HepG2 (cell line): Measurements from ENCODE around the gene BAHCC1. TPM values are rescaled to one million over a fixed set of nuclear protein-coding genes. Genes with fewer than 3 reads are reported as not detected.

Experiments
- ATAC-seq: fragments of 200-7000 bp; cut with Tn5 transposase; 3 replicates; pipeline ENCODE4 v1.9.1; 2020; ENCODE audit warnings: mild to moderate bottlenecking, moderate library complexity
- BruUV-seq: library from RNA; stranded (reverse); fragments of 400-500 nt; replicated peaks from 2 replicates; lab custom pipeline; 2021; lab: Mats Ljungman, UMichigan
- CTCF ChIA-PET: fragments of 300-600 bp; formaldehyde crosslinking; extraction: SDS; loops from one replicate; lab custom pipeline; 2021; ENCODE audit warnings: low total read pairs, inconsistent platforms, low intra/inter-chr PET ratio; lab: Yijun Ruan, JAX
- POLR2A ChIA-PET: fragments of 350-600 bp; sonication (Branson Sonifier 250); formaldehyde crosslinking; loops from one replicate; lab custom pipeline; 2020; ENCODE audit warnings: antibody characterized with exemption, inconsistent platforms; lab: Yijun Ruan, JAX
- DNase-seq: peaks from one replicate; pipeline ENCODE4 v3.0.0-alpha.2; 2015; ENCODE audit warnings: low spot score
- FAIRE-seq: peaks from 3 replicates; lab custom pipeline; 2011; peaks lifted over from hg19 to GRCh38; lab: Jason Lieb, UNC
- H2AFZ ChIP-seq: one replicate; pipeline ENCODE4 v1.6.1; 2011; ENCODE audit warnings: low read length, inconsistent platforms
- H3K27ac ChIP-seq: fragments of 300-600 bp; 3 replicates; pipeline ENCODE4 v1.8.0; 2011; ENCODE audit warnings: mixed run types, mild to moderate bottlenecking, mixed read lengths, low read length, inconsistent platforms; ENCODE audit not compliant: insufficient read depth; ENCODE audit errors: extremely low read length
- H3K27me3 ChIP-seq, 2 experiments: fragments of 200-600 bp in 1 of 2; 2 replicates in 1 of 2; 3 replicates in 1 of 2; pipeline versions ENCODE4 v1.6.0 to v1.8.0; 2011; ENCODE audit warnings: low read length in 2 of 2, mild to moderate bottlenecking in 2 of 2, moderate library complexity in 2 of 2, inconsistent platforms in 1 of 2; ENCODE audit not compliant: insufficient read depth in 2 of 2, control insufficient read depth in 1 of 2
- H3K36me3 ChIP-seq, 2 experiments: fragments of 200-600 bp in 1 of 2; replicated peaks in 1 of 2; 2 replicates in 1 of 2; 3 replicates in 1 of 2; pipeline versions ENCODE4 v1.5.1 to v1.8.0; 2011; ENCODE audit warnings: low read length in 2 of 2, inconsistent platforms in 1 of 2; ENCODE audit not compliant: insufficient read depth in 2 of 2, control insufficient read depth in 1 of 2
- H3K4me1 ChIP-seq: 2 replicates; pipeline ENCODE4 v1.5.1; 2012; ENCODE audit warnings: low read length, inconsistent platforms; ENCODE audit not compliant: insufficient read depth
- H3K4me2 ChIP-seq: 2 replicates; pipeline ENCODE4 v1.6.0; 2011; ENCODE audit warnings: low read depth, low read length, inconsistent platforms
- H3K4me3 ChIP-seq, 3 experiments: fragments of 200-600 bp in 1 of 3; sonication (generic), shearing (Covaris generic) in 1 of 3; replicated peaks in 1 of 3; 2 replicates each; pipeline ENCODE4 v1.5.1; 2011 to 2016; ENCODE audit warnings: low read length in 3 of 3, inconsistent platforms in 2 of 3, low read depth in 2 of 3, mild to moderate bottlenecking in 2 of 3, control low read depth in 1 of 3, mixed read lengths in 1 of 3; ENCODE audit not compliant: insufficient read depth in 1 of 3
- H3K79me2 ChIP-seq: one replicate; pipeline ENCODE4 v1.6.1; 2011; ENCODE audit warnings: low read length, inconsistent platforms; ENCODE audit not compliant: insufficient read depth
- H3K9ac ChIP-seq: 2 replicates; pipeline ENCODE4 v1.6.0; 2011; ENCODE audit warnings: mild to moderate bottlenecking, low read depth, low read length, inconsistent platforms; ENCODE audit not compliant: insufficient read depth
- H3K9me3 ChIP-seq: 2 replicates; pipeline ENCODE4 v1.5.1; 2012; ENCODE audit warnings: mild to moderate bottlenecking, low read length
- H4K20me1 ChIP-seq: 2 replicates; pipeline ENCODE4 v1.6.0; 2011; ENCODE audit warnings: inconsistent platforms, mild to moderate bottlenecking, low read length, moderate library complexity; ENCODE audit not compliant: insufficient read depth
- FOXM1 ChIP-seq: sonication (generic); formaldehyde crosslinking; IDR thresholded peaks from 2 replicates; pipeline ENCODE4 v1.5.0; 2020; ENCODE audit warnings: missing genetic modification reagents
- HOXA5 ChIP-seq: sonication (generic); formaldehyde crosslinking; IDR thresholded peaks from 2 replicates; pipeline ENCODE4 v1.4.0; 2020; ENCODE audit warnings: missing genetic modification reagents
- SP140L ChIP-seq: sonication (generic); formaldehyde crosslinking; IDR thresholded peaks from 2 replicates; pipeline ENCODE4 v1.4.0; 2020; ENCODE audit warnings: missing genetic modification reagents, borderline replicate concordance
- TFDP2 ChIP-seq: sonication (generic); formaldehyde crosslinking; IDR thresholded peaks from 2 replicates; pipeline ENCODE4 v1.4.0; 2020; ENCODE audit warnings: missing genetic modification reagents
- TMF1 ChIP-seq: sonication (generic); formaldehyde crosslinking; IDR thresholded peaks from 2 replicates; pipeline ENCODE4 v1.8.1; 2022; ENCODE audit warnings: low read depth, missing genetic modification reagents
- ZFP90 ChIP-seq: sonication (generic); formaldehyde crosslinking; IDR thresholded peaks from 2 replicates; pipeline ENCODE4 v1.8.0; 2022; ENCODE audit warnings: missing genetic modification reagents, mild to moderate bottlenecking, inconsistent platforms, borderline replicate concordance
- ZNF337 ChIP-seq: sonication (generic); formaldehyde crosslinking; IDR thresholded peaks from 2 replicates; pipeline ENCODE4 v1.5.1; 2020; ENCODE audit warnings: missing genetic modification reagents, low read depth, mild to moderate bottlenecking, borderline replicate concordance
- ZNF646 ChIP-seq: sonication (generic); formaldehyde crosslinking; IDR thresholded peaks from 2 replicates; pipeline ENCODE4 v1.9.0; 2021; ENCODE audit warnings: mild to moderate bottlenecking, missing genetic modification reagents
- ZNF660 ChIP-seq: sonication (generic); formaldehyde crosslinking; IDR thresholded peaks from 2 replicates; pipeline ENCODE4 v1.5.1; 2020; ENCODE audit warnings: mild to moderate bottlenecking, low read depth, missing genetic modification reagents, borderline replicate concordance
- ZNF749 ChIP-seq: sonication (generic); formaldehyde crosslinking; IDR thresholded peaks from 2 replicates; pipeline ENCODE4 v1.8.0; 2022; ENCODE audit warnings: mild to moderate bottlenecking, missing genetic modification reagents, moderate library complexity, borderline replicate concordance
- ZSCAN21 ChIP-seq: sonication (generic); formaldehyde crosslinking; IDR thresholded peaks from 2 replicates; pipeline ENCODE4 v1.8.0; 2022; ENCODE audit warnings: mild to moderate bottlenecking, missing genetic modification reagents, moderate library complexity, borderline replicate concordance
- WGBS: methylation state at CpG from one replicate; pipeline ENCODE4 v1.1.6; 2017; ENCODE audit warnings: low lambda C conversion rate; 5-methylcytosine and 5-hydroxymethylcytosine counted together
- in situ Hi-C: cut with HindIII; loops from 2 replicates; pipeline ENCODE4 v1.10.0; 2017; ENCODE audit warnings: low pct_unique_long_range_greater_than_20kb; ENCODE audit not compliant: extremely low pct_ligation_motif_present
- intact Hi-C: fragments of 100-400 bp; cut with micrococcal nuclease; formaldehyde crosslinking; loops from one replicate; pipeline ENCODE4 v1.10.0; 2022; ENCODE audit not compliant: unreplicated experiment
- polyA plus RNA-seq, 8 experiments: library from polyadenylated mRNA; depleted of rRNA in 3 of 8; stranded (reverse) in 7 of 8; unstranded in 1 of 8; fragments of >200 nt; fragmentation: Illumina TruSeq in 4 of 8; extraction: Trizol in 4 of 8; gene quantifications; 2 replicates each; pipeline versions ENCODE4 v1.2.1 to v1.2.3, GENCODE V29; 2011 to 2016; ENCODE audit warnings: low read depth in 4 of 8, missing spikeins in 1 of 8, mixed read lengths in 1 of 8; ENCODE audit not compliant: insufficient read depth in 1 of 8
- total RNA-seq, 5 experiments: library from RNA; depleted of rRNA; stranded (reverse); fragments of >200 nt; fragmentation: Illumina TruSeq; extraction: Trizol; gene quantifications; 2 replicates each; pipeline ENCODE4 v1.2.3, GENCODE V29; 2016; ENCODE audit warnings: low read depth in 1 of 5
- TF ChIP-seq, protein P1 (sequence below): sonication (generic); formaldehyde crosslinking; IDR thresholded peaks from 2 replicates; pipeline ENCODE4 v1.5.0; 2020; ENCODE audit warnings: mild to moderate bottlenecking, missing genetic modification reagents

The BAHCC1 gene
- total and polyA plus RNA-seq, 2 of the 13 experiments (the other 11 are each of a cell fraction or from before 2014, with no cell fraction given) = 1.4 to 1.7 TPM

DNA sequence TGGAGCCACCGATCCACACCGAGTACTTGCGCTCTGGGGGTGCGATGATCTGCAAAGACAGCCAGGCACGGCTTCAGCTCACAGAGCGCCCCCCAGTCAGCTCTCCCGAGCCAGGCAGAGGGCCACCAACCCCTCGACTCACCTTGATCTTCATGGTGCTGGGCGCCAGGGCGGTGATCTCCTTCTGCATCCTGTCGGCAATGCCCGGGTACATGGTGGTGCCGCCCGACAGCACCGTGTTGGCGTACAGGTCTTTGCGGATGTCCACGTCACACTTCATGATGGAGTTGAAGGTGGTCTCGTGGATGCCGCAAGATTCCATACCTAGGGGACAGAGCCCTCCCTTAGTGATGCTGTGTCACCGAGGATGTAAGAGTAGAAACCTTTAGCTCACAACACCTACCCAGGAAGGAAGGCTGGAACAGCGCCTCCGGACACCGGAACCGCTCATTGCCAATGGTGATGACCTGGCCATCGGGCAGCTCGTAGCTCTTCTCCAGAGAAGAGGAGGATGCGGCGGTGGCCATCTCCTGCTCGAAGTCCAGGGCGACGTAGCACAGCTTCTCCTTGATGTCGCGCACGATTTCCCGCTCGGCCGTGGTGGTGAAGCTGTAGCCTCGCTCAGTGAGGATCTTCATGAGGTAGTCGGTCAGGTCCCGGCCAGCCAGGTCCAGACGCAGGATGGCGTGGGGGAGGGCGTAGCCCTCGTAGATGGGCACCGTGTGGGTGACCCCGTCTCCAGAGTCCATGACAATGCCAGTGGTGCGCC is 115.7 kb downstream of the BAHCC1 start:
- Histone ChIP-seq H4K20me1 (peaks cover 42% of the 10 kb centered on the region), H3K27ac (no peak overlapping the region), H3K27me3 (no peaks in the 10 kb centered on the region; a peak in 1 of 5 replicates), H3K36me3 (peaks cover 14 to 23% of the 10 kb centered on the region in 2 experiments), H3K79me2 (peaks cover 26% of the 10 kb centered on the region), H3K4me3 (peak overlapping the region; percentile 67 to 90 (median 75)), H3K9me3 (no peaks in the 10 kb centered on the region), H3K4me2 (peak overlapping the region; percentile 82), H3K9ac (peak overlapping the region; percentile 86), H3K4me1 (peaks cover 53% of the 10 kb centered on the region), H2AFZ (no peak overlapping the region)
- no peak for DNase-seq
- WGBS = 70% methylated on average over 48 of the region's 48 CpGs
- ATAC-seq = no peak
- in situ Hi-C loops (no loop called here), intact Hi-C loops (loop anchor here (10.0 kb wide), 1 partner anchor 116 kb away; the partner anchor contains the start of gene BAHCC1)
- no peak for FAIRE-seq
- CTCF ChIA-PET = no interaction called here
- no TSS peak for BruUV-seq
- POLR2A ChIA-PET = interaction anchor here (0.7 to 4.1 kb wide), 6 partner anchors 8 to 116 kb away, joined by 3 to 21 read pairs (median 5); partner anchors contain the start of gene BAHCC1
- TF ChIP-seq HOXA5 (CRISPR knock-in tag) = no peak
- TF ChIP-seq TMF1 (CRISPR knock-in tag) = no peak
- TF ChIP-seq, protein P1, sequence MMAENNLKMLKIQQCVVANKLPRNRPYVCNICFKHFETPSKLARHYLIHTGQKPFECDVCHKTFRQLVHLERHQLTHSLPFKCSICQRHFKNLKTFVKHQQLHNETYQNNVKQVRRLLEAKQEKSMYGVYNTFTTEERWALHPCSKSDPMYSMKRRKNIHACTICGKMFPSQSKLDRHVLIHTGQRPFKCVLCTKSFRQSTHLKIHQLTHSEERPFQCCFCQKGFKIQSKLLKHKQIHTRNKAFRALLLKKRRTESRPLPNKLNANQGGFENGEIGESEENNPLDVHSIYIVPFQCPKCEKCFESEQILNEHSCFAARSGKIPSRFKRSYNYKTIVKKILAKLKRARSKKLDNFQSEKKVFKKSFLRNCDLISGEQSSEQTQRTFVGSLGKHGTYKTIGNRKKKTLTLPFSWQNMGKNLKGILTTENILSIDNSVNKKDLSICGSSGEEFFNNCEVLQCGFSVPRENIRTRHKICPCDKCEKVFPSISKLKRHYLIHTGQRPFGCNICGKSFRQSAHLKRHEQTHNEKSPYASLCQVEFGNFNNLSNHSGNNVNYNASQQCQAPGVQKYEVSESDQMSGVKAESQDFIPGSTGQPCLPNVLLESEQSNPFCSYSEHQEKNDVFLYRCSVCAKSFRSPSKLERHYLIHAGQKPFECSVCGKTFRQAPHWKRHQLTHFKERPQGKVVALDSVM (CRISPR knock-in tag) = no peak
- TF ChIP-seq ZNF646 (CRISPR knock-in tag) = no peak
- TF ChIP-seq ZNF660 (CRISPR knock-in tag) = no peak
- TF ChIP-seq ZSCAN21 = peak; percentile 66; the same call in 1 of the 2 replicates
- peak; percentile 74; the same call in 1 of the 2 replicates for TF ChIP-seq ZNF749 (CRISPR knock-in tag)
- TF ChIP-seq ZFP90 (CRISPR knock-in tag) = no peak
- TF ChIP-seq FOXM1 (CRISPR knock-in tag) = no peak
- peak; percentile 39; the same call in 1 of the 2 replicates for TF ChIP-seq ZNF337 (CRISPR knock-in tag)
- TF ChIP-seq TFDP2 = no peak
- TF ChIP-seq SP140L = no peak
